ENCODE results near the gene SHCBP1. TPM values are rescaled to one million over a fixed set of nuclear protein-coding genes. Genes with fewer than 3 reads are reported as not detected.
"Not testable (repeated sequence)": the region's sequence is repeated elsewhere in the genome, so short reads cannot be mapped to it uniquely, and the experiment has no call there.

SHCBP1 gene
- total RNA-seq, 1 donor from 2014 or later: 1.0 TPM

GRCh38 chr16:46629331-46630219 is 8.4 kb upstream of the SHCBP1 start:
- H3K27ac ChIP-seq: no peak overlapping the region
- peak; percentile 28 for TF ChIP-seq CTCF (IDR thresholded peaks at IDR 0.05)
- H3K4me3 ChIP-seq: no peak overlapping the region
- intact Hi-C loops (cut with DNase I): no loop called here
- DNase-seq (no peak), ATAC-seq (no peak)
- H3K4me1 ChIP-seq: no peaks in the 10 kb centered on the region
- H3K27me3 ChIP-seq: no peaks in the 10 kb centered on the region
- H3K9me3 ChIP-seq: no peaks in the 10 kb centered on the region
- no peaks in the 10 kb centered on the region for H3K36me3 ChIP-seq

GRCh38 chr16:46627746-46628145 is 6.6 kb upstream of the SHCBP1 start:
- Histone ChIP-seq H3K27ac (no peak overlapping the region), H3K4me1 (no peaks in the 10 kb centered on the region), H3K9me3 (no peaks in the 10 kb centered on the region), H3K36me3 (no peaks in the 10 kb centered on the region), H3K27me3 (no peaks in the 10 kb centered on the region), H3K4me3 (no peak overlapping the region)
- intact Hi-C loops (cut with DNase I): no loop called here
- DNase-seq (no peak), ATAC-seq (no peak)
- no peak for TF ChIP-seq CTCF (IDR thresholded peaks at IDR 0.05)

- ATAC-seq; H3K36me3 ChIP-seq; H3K4me3 ChIP-seq; H3K4me1 ChIP-seq; DNase-seq; H3K27me3 ChIP-seq; H3K27ac ChIP-seq; H3K9me3 ChIP-seq; intact Hi-C loops (cut with DNase I): not testable (repeated sequence)
Measured at GRCh38 chr16:46626681-46627080, 5.5 kb upstream of the SHCBP1 start.

- H3K9me3 ChIP-seq; H3K36me3 ChIP-seq; ATAC-seq; H3K27ac ChIP-seq; H3K27me3 ChIP-seq; H3K4me3 ChIP-seq; intact Hi-C loops (cut with DNase I); H3K4me1 ChIP-seq; DNase-seq: not testable (repeated sequence)
Measured at GRCh38 chr16:46624862-46625261, 3.7 kb upstream of the SHCBP1 start.

GRCh38 chr16:46623707-46624106 is 2.5 kb upstream of the SHCBP1 start:
- intact Hi-C loops (cut with DNase I); H3K27me3 ChIP-seq; H3K36me3 ChIP-seq; H3K9me3 ChIP-seq; DNase-seq; H3K4me1 ChIP-seq; H3K4me3 ChIP-seq; H3K27ac ChIP-seq: not testable (repeated sequence)
- ATAC-seq: peak; percentile 18

- H3K9me3 ChIP-seq; H3K27ac ChIP-seq; H3K27me3 ChIP-seq; intact Hi-C loops (cut with DNase I); H3K4me1 ChIP-seq; H3K4me3 ChIP-seq; H3K36me3 ChIP-seq; DNase-seq: not testable (repeated sequence)
- peak; percentile 73 for ATAC-seq
Measured at GRCh38 chr16:46623246-46623645, 2.1 kb upstream of the SHCBP1 start.

- Histone ChIP-seq H3K9me3 (no peaks in the 10 kb centered on the region), H3K4me3 (no peak overlapping the region), H3K36me3 (no peaks in the 10 kb centered on the region), H3K4me1 (peaks cover 8% of the 10 kb centered on the region), H3K27me3 (no peaks in the 10 kb centered on the region), H3K27ac (no peak overlapping the region)
- TF ChIP-seq CTCF (IDR thresholded peaks at IDR 0.05): no peak
- DNase-seq: no peak
- intact Hi-C loops (cut with DNase I): no loop called here
- ATAC-seq: no peak
Measured at GRCh38 chr16:46621934-46622676, 926 bp upstream of the SHCBP1 start.

All from upper lobe of right lung (tissue), 1 donor.